Right lobe of liver (tissue), 6 donors: ENCODE results near the gene SLC18A2. TPM values are rescaled to one million over a fixed set of nuclear protein-coding genes. Genes with fewer than 3 reads are reported as not detected.
A peak's percentile ranks its signal among the peaks of the same experiment; 100 is the strongest.

ENCODE experiments used
- ATAC-seq, 4 donors: fragments of 200-7000 bp; cut with Tn5 transposase; one replicate each; pipeline ENCODE4 v1.9.1; 2020; ENCODE audit warnings: mild to moderate bottlenecking in 4 of 4, moderate library complexity in 4 of 4
- DNase-seq, 3 donors: peaks; one replicate each; pipeline ENCODE4 v3.0.0-alpha.2; 2020
- H3K27ac ChIP-seq, 3 donors: fragments of 200-600 bp; one replicate each; pipeline ENCODE4 v1.8.0; 2022
- H3K27me3 ChIP-seq, 2 donors: fragments of 200-600 bp; one replicate each; pipeline ENCODE4 v1.8.0; 2022
- H3K36me3 ChIP-seq, 4 donors: fragments of 200-600 bp; sonication (generic) in 1 of 4; one replicate each; pipeline versions ENCODE4 v1.5.1 to v1.8.0; 2017 to 2022; ENCODE audit warnings: control low read depth in 1 of 4
- H3K4me1 ChIP-seq, 4 donors: fragments of 200-600 bp; sonication (generic) in 1 of 4; one replicate each; pipeline versions ENCODE4 v1.5.1 to v1.8.0; 2017 to 2022; ENCODE audit warnings: control low read depth in 1 of 4
- H3K4me3 ChIP-seq, 3 donors: fragments of 200-600 bp; one replicate each; pipeline ENCODE4 v1.8.0; 2022
- H3K9me3 ChIP-seq, 4 donors: fragments of 200-600 bp; sonication (generic) in 1 of 4; one replicate each; pipeline versions ENCODE4 v1.5.1 to v1.8.0; 2017 to 2022; ENCODE audit warnings: control low read depth in 1 of 4
- CTCF ChIP-seq, 4 donors: fragments of 200-600 bp in 3 of 4; fragments of 450-650 bp in 1 of 4; IDR thresholded peaks; one replicate each; pipeline versions ENCODE4 v1.5.1 to v1.8.0; 2016 to 2022; ENCODE audit warnings: antibody characterized with exemption in 4 of 4, mild to moderate bottlenecking in 2 of 4
- POLR2A ChIP-seq: fragments of 450-650 bp; IDR thresholded peaks from one replicate; pipeline ENCODE4 v1.6.1; 2017; ENCODE audit warnings: antibody characterized with exemption, mild to moderate bottlenecking
- WGBS: methylation state at CpG from one replicate; pipeline ENCODE4 v1.1.6; 2018; ENCODE audit warnings: low coverage, low lambda C conversion rate; ENCODE audit not compliant: insufficient coverage; ENCODE audit errors: missing lambda C conversion rate; 5-methylcytosine and 5-hydroxymethylcytosine counted together
- intact Hi-C, 2 donors: fragments of 100-400 bp; cut with DNase I; formaldehyde crosslinking; loops; one replicate each; pipeline versions ENCODE4 v1.11.2 to v1.14.1; 2022
- total RNA-seq, 6 experiments: library from RNA; depleted of rRNA in 2 of 6; stranded (reverse); fragments of >200 nt in 2 of 6; fragmentation: NEBNext Ultra II Directional in 3 of 6; extraction: Animal tissue kit (Norgen Biotek cat#: 25700) in 3 of 6; gene quantifications; one replicate each; pipeline versions ENCODE4 v1.1.0 to v1.2.4, GENCODE V29; 2016 to 2023
- donor health status: DM: no; HTN: yes; CAD: no.
- donor health status: DM: no; HTN: no; CAD: no.
- donor health status: DM: no; HTN: no; CAD: no.
- donor health status: DM: no; HTN: yes; CAD: no.
- donor health status: DM: no; HTN: yes; CAD: no.

Gene SLC18A2
- total RNA-seq, 6 experiments from 2014 or later = 0.04 to 1.1 (median 0.20) TPM

GRCh38 chr10:117268258-117268657 is 27.3 kb downstream of the SLC18A2 start:
- 100% methylated on average over 1 of the region's 4 CpGs for WGBS
- ATAC-seq (no peak), DNase-seq (no peak)
- Histone ChIP-seq H3K27me3 (no peaks in the 10 kb centered on the region), H3K4me3 (no peak overlapping the region), H3K9me3 (no peaks in the 10 kb centered on the region), H3K36me3 (no peaks in the 10 kb centered on the region), H3K4me1 (no peaks in the 10 kb centered on the region), H3K27ac (no peak overlapping the region)
- intact Hi-C loops = no loop called here
- no peak for TF ChIP-seq POLR2A
- no peak for TF ChIP-seq CTCF (IDR thresholded peaks at IDR 0.05)

GRCh38 chr10:117268907-117269306 is 28.0 kb downstream of the SLC18A2 start:
- Histone ChIP-seq H3K4me3 (no peak overlapping the region), H3K36me3 (no peaks in the 10 kb centered on the region), H3K4me1 (no peaks in the 10 kb centered on the region), H3K27me3 (no peaks in the 10 kb centered on the region), H3K9me3 (no peaks in the 10 kb centered on the region), H3K27ac (no peak overlapping the region)
- ATAC-seq (no peak), DNase-seq (no peak)
- intact Hi-C loops = no loop called here
- WGBS = 84% methylated on average over 2 of the region's 2 CpGs
- TF ChIP-seq POLR2A (no peak), CTCF (IDR thresholded peaks at IDR 0.05) (no peak)

- no peaks in the 10 kb centered on the region for H3K4me1 ChIP-seq
- H3K27me3 ChIP-seq = no peaks in the 10 kb centered on the region
- no peak overlapping the region for H3K27ac ChIP-seq
- no peak overlapping the region for H3K4me3 ChIP-seq
- WGBS = 91% methylated on average over 2 of the region's 3 CpGs
- no peaks in the 10 kb centered on the region for H3K36me3 ChIP-seq
- no peaks in the 10 kb centered on the region for H3K9me3 ChIP-seq
- no peak for ATAC-seq
- no peak for DNase-seq
- TF ChIP-seq CTCF (IDR thresholded peaks at IDR 0.05) (no peak), POLR2A (no peak)
- intact Hi-C loops = no loop called here
These were observed 30.5 kb downstream of the SLC18A2 start for GRCh38 chr10:117271427-117271826.

GRCh38 chr10:117272195-117273076 is 31.5 kb downstream of the SLC18A2 start:
- Histone ChIP-seq H3K27ac (no peak overlapping the region), H3K36me3 (no peaks in the 10 kb centered on the region), H3K4me3 (no peak overlapping the region), H3K27me3 (no peaks in the 10 kb centered on the region), H3K9me3 (no peaks in the 10 kb centered on the region), H3K4me1 (no peaks in the 10 kb centered on the region)
- WGBS = 54% methylated on average over 13 of the region's 13 CpGs
- intact Hi-C loops = no loop called here
- peak in 3 of 4 donors; percentile 30 to 35 (median 32) for ATAC-seq
- peak in 1 of 3 donors; percentile 42 for DNase-seq
- TF ChIP-seq POLR2A (no peak), CTCF (IDR thresholded peaks at IDR 0.05) (no peak)
